Astrocyte (in vitro differentiated cells and primary cell): Measurements from ENCODE around the gene FAM168B. TPM values are rescaled to one million over a fixed set of nuclear protein-coding genes. Genes with fewer than 3 reads are reported as not detected.
A peak's percentile ranks its signal among the peaks of the same experiment; 100 is the strongest.

ENCODE experiments used
- DNase-seq: peaks from one replicate; pipeline ENCODE4 v3.0.0-alpha.2; 2010; ENCODE audit warnings: low read depth
- FAIRE-seq: peaks from 2 replicates; lab custom pipeline; 2011; peaks lifted over from hg19 to GRCh38; lab: Jason Lieb, UNC
- H2AFZ ChIP-seq: 2 replicates; pipeline ENCODE4 v1.6.0; 2012; ENCODE audit warnings: low read depth, low read length, inconsistent platforms
- H3K27ac ChIP-seq: 2 replicates; pipeline ENCODE4 v1.5.1; 2011; ENCODE audit warnings: low read depth, low read length, inconsistent platforms
- H3K27me3 ChIP-seq: 2 replicates; pipeline ENCODE4 v1.6.0; 2011; ENCODE audit warnings: low read length, inconsistent platforms; ENCODE audit not compliant: insufficient read depth
- H3K36me3 ChIP-seq: 2 replicates; pipeline ENCODE4 v1.5.1; 2011; ENCODE audit warnings: low read length, inconsistent platforms; ENCODE audit not compliant: insufficient read depth
- H3K4me1 ChIP-seq: 2 replicates; pipeline ENCODE4 v1.5.1; 2011; ENCODE audit warnings: low read length, inconsistent platforms; ENCODE audit not compliant: insufficient read depth
- H3K4me2 ChIP-seq: 2 replicates; pipeline ENCODE4 v1.6.0; 2012; ENCODE audit warnings: low read length, inconsistent platforms
- H3K4me3 ChIP-seq: 2 replicates; pipeline ENCODE4 v1.5.1; 2011; ENCODE audit warnings: low read depth, mild to moderate bottlenecking, low read length, inconsistent platforms; ENCODE audit not compliant: insufficient read depth
- H3K79me2 ChIP-seq: 2 replicates; pipeline ENCODE4 v1.6.0; 2012; ENCODE audit warnings: mild to moderate bottlenecking, low read length, inconsistent platforms; ENCODE audit not compliant: insufficient read depth
- H3K9ac ChIP-seq: 2 replicates; pipeline ENCODE4 v1.6.0; 2012; ENCODE audit warnings: mild to moderate bottlenecking, low read length, inconsistent platforms
- H3K9me3 ChIP-seq: 2 replicates; pipeline ENCODE4 v1.5.1; 2012; ENCODE audit warnings: low read depth, mild to moderate bottlenecking, low read length, inconsistent platforms; ENCODE audit not compliant: insufficient read depth
- H4K20me1 ChIP-seq: 2 replicates; pipeline ENCODE4 v1.6.0; 2012; ENCODE audit warnings: low read length, inconsistent platforms; ENCODE audit not compliant: insufficient read depth
- H3K27ac Mint-ChIP-seq: one replicate; pipeline ENCODE4 v1.8.0; 2021; ENCODE audit warnings: mild to moderate bottlenecking, mixed read lengths; ENCODE audit not compliant: unreplicated experiment
- H3K27me3 Mint-ChIP-seq: one replicate; pipeline ENCODE4 v1.8.0; 2021; ENCODE audit warnings: low read depth, mixed read lengths; ENCODE audit not compliant: unreplicated experiment
- H3K36me3 Mint-ChIP-seq: one replicate; pipeline ENCODE4 v1.8.0; 2021; ENCODE audit warnings: low read depth, mixed read lengths; ENCODE audit not compliant: unreplicated experiment
- H3K4me1 Mint-ChIP-seq: one replicate; pipeline ENCODE4 v1.8.0; 2021; ENCODE audit warnings: low read depth, mixed read lengths; ENCODE audit not compliant: unreplicated experiment
- H3K4me3 Mint-ChIP-seq: one replicate; pipeline ENCODE4 v1.8.0; 2021; ENCODE audit warnings: mild to moderate bottlenecking, moderate library complexity, mixed read lengths; ENCODE audit not compliant: unreplicated experiment
- H3K9me3 Mint-ChIP-seq: one replicate; pipeline ENCODE4 v1.8.0; 2021; ENCODE audit warnings: mild to moderate bottlenecking, mixed read lengths; ENCODE audit not compliant: unreplicated experiment
- CTCF ChIP-seq: IDR thresholded peaks from 2 replicates; pipeline ENCODE4 v1.5.1; 2011; ENCODE audit warnings: low read depth, mild to moderate bottlenecking, inconsistent platforms, low read length, moderate library complexity; ENCODE audit not compliant: insufficient read depth
- EZH2 ChIP-seq: IDR thresholded peaks from 2 replicates; pipeline ENCODE4 v1.6.1; 2012; ENCODE audit warnings: mild to moderate bottlenecking, low read length, inconsistent platforms; ENCODE audit not compliant: insufficient read depth
- total RNA-seq: library from RNA; stranded (reverse); gene quantifications from 2 replicates; pipeline ENCODE4 v1.2.1, GENCODE V29; 2021

FAM168B gene
- total RNA-seq, 1 donor from 2014 or later, result 117 TPM

GRCh38 chr2:131033786-131034121 lies 59.5 kb downstream of the FAM168B start:
- H2AFZ ChIP-seq, result peak overlapping the region; percentile 21
- H3K4me3 Mint-ChIP-seq, result peak overlapping the region; percentile 64
- H4K20me1 ChIP-seq, result peaks cover 6% of the 10 kb centered on the region
- H3K9me3 Mint-ChIP-seq, result no peaks in the 10 kb centered on the region
- peaks cover 2% of the 10 kb centered on the region for H3K36me3 Mint-ChIP-seq
- H3K27ac ChIP-seq, result no peak overlapping the region
- no peaks in the 10 kb centered on the region for H3K36me3 ChIP-seq
- no peaks in the 10 kb centered on the region for H3K4me1 Mint-ChIP-seq
- H3K9ac ChIP-seq, result no peak overlapping the region
- TF ChIP-seq EZH2, result no peak
- no peak for TF ChIP-seq CTCF
- no peaks in the 10 kb centered on the region for H3K9me3 ChIP-seq
- H3K27me3 Mint-ChIP-seq, result peaks cover 57% of the 10 kb centered on the region
- no peak overlapping the region for H3K27ac Mint-ChIP-seq
- H3K4me3 ChIP-seq, result no peak overlapping the region
- DNase-seq (no peak), FAIRE-seq (no peak)
- H3K4me1 ChIP-seq, result no peaks in the 10 kb centered on the region
- H3K4me2 ChIP-seq, result peak overlapping the region; percentile 84
- H3K79me2 ChIP-seq, result no peaks in the 10 kb centered on the region
- peaks cover 14% of the 10 kb centered on the region for H3K27me3 ChIP-seq

GRCh38 chr2:131032393-131032836 lies 60.8 kb downstream of the FAM168B start:
- no peak overlapping the region for H2AFZ ChIP-seq
- H3K4me3 ChIP-seq, result no peak overlapping the region
- DNase-seq (no peak), FAIRE-seq (no peak)
- no peaks in the 10 kb centered on the region for H4K20me1 ChIP-seq
- Mint-ChIP-seq H3K9me3 (peaks cover 5% of the 10 kb centered on the region), H3K27ac (no peak overlapping the region), H3K36me3 (peaks cover 2% of the 10 kb centered on the region), H3K4me3 (no peak overlapping the region), H3K4me1 (no peaks in the 10 kb centered on the region), H3K27me3 (peaks cover 50% of the 10 kb centered on the region)
- H3K36me3 ChIP-seq, result no peaks in the 10 kb centered on the region
- no peak for TF ChIP-seq EZH2
- TF ChIP-seq CTCF, result no peak
- peaks cover 11% of the 10 kb centered on the region for H3K9me3 ChIP-seq
- H3K4me2 ChIP-seq, result no peak overlapping the region
- H3K27ac ChIP-seq, result no peak overlapping the region
- peaks cover 14% of the 10 kb centered on the region for H3K27me3 ChIP-seq
- H3K4me1 ChIP-seq, result no peaks in the 10 kb centered on the region
- H3K79me2 ChIP-seq, result no peaks in the 10 kb centered on the region
- H3K9ac ChIP-seq, result no peak overlapping the region

- H3K27ac Mint-ChIP-seq, result no peak overlapping the region
- no peak for FAIRE-seq
- no peak overlapping the region for H2AFZ ChIP-seq
- H3K4me1 Mint-ChIP-seq, result no peaks in the 10 kb centered on the region
- H3K4me3 ChIP-seq, result no peak overlapping the region
- H3K36me3 ChIP-seq, result no peaks in the 10 kb centered on the region
- TF ChIP-seq EZH2, result no peak
- TF ChIP-seq CTCF, result no peak
- peaks cover 2% of the 10 kb centered on the region for H3K36me3 Mint-ChIP-seq
- no peaks in the 10 kb centered on the region for H4K20me1 ChIP-seq
- no peaks in the 10 kb centered on the region for H3K79me2 ChIP-seq
- no peak for DNase-seq
- H3K27me3 ChIP-seq, result peaks cover 14% of the 10 kb centered on the region
- peaks cover 11% of the 10 kb centered on the region for H3K9me3 ChIP-seq
- H3K27ac ChIP-seq, result no peak overlapping the region
- H3K27me3 Mint-ChIP-seq, result peaks cover 47% of the 10 kb centered on the region
- no peak overlapping the region for H3K4me2 ChIP-seq
- peaks cover 9% of the 10 kb centered on the region for H3K9me3 Mint-ChIP-seq
- no peaks in the 10 kb centered on the region for H3K4me1 ChIP-seq
- no peak overlapping the region for H3K9ac ChIP-seq
- no peak overlapping the region for H3K4me3 Mint-ChIP-seq
Observed at GRCh38 chr2:131031875-131032274, 61.4 kb downstream of the FAM168B start.
